HCT116 (cell line): ENCODE measurements around the gene FAT2. TPM values are rescaled to one million over a fixed set of nuclear protein-coding genes. Genes with fewer than 3 reads are reported as not detected.

Experiments used
- ATAC-seq: fragments of 200-7000 bp; cut with Tn5 transposase; 2 replicates; pipeline ENCODE4 v1.9.1; 2020; ENCODE audit warnings: mild to moderate bottlenecking, moderate library complexity
- BruUV-seq: library from RNA; stranded (reverse); fragments of 400-500 nt; replicated peaks from 2 replicates; lab custom pipeline; 2021; lab: Mats Ljungman, UMichigan
- CTCF ChIA-PET: fragments of 300-600 bp; sonication (Branson Sonifier 250); formaldehyde crosslinking; loops from one replicate; lab custom pipeline; 2021; ENCODE audit warnings: antibody characterized with exemption; lab: Charles Lee
- POLR2A ChIA-PET: fragments of 300-600, 350-600 bp; sonication (Branson Sonifier 250); formaldehyde crosslinking; loops from one replicate; lab custom pipeline; 2021; ENCODE audit warnings: antibody characterized with exemption; lab: Charles Lee
- RAD21 ChIA-PET, 2 experiments: fragments of 300-600 bp; sonication (Branson Sonifier 250); formaldehyde crosslinking; loops; one replicate each; lab custom pipeline; 2023; ENCODE audit warnings: low total read pairs in 2 of 2; ENCODE audit not compliant: uncharacterized antibody in 2 of 2, unreplicated experiment in 2 of 2, low non-redundant PET in 1 of 2; lab: Charles Lee
- DNase-seq: peaks from one replicate; pipeline ENCODE4 v3.0.0-alpha.2; 2010; ENCODE audit warnings: low read depth, low spot score
- H2AFZ ChIP-seq: fragments of 200-600 bp; shearing (Covaris generic), sonication (generic); 2 replicates; pipeline ENCODE4 v1.6.1; 2017; ENCODE audit warnings: low read depth, mixed run types, mixed read lengths, antibody characterized with exemption, low read length; ENCODE audit not compliant: poor library complexity, severe bottlenecking
- H3K27ac ChIP-seq: 2 replicates; pipeline ENCODE4 v1.5.1; 2012; ENCODE audit warnings: low read depth, low read length
- H3K27me3 ChIP-seq: fragments of 200-600 bp; sonication (generic); 2 replicates; pipeline ENCODE4 v1.6.1; 2016; ENCODE audit warnings: mixed run types, low read length, mixed read lengths; ENCODE audit not compliant: insufficient read depth
- H3K36me3 ChIP-seq, 2 experiments: fragments of 200-500 bp in 1 of 2; fragments of 200-600 bp in 1 of 2; sonication (Bioruptor generic) in 1 of 2; sonication (generic) in 1 of 2; 2 replicates each; pipeline versions ENCODE4 v1.5.1 to v1.6.1; 2014 to 2016; ENCODE audit warnings: low read length in 2 of 2, inconsistent platforms in 1 of 2, mixed read lengths in 1 of 2, mixed run types in 1 of 2; ENCODE audit not compliant: insufficient read depth in 2 of 2, control insufficient read depth in 1 of 2
- H3K4me1 ChIP-seq, 2 experiments: fragments of 200-600 bp in 1 of 2; sonication (generic) in 1 of 2; 2 replicates each; pipeline versions ENCODE4 v1.5.1 to v1.6.1; 2012 to 2017; ENCODE audit warnings: low read length in 2 of 2, inconsistent platforms in 1 of 2, mild to moderate bottlenecking in 1 of 2, mixed read lengths in 1 of 2, mixed run types in 1 of 2, moderate library complexity in 1 of 2; ENCODE audit not compliant: insufficient read depth in 2 of 2, control insufficient read depth in 1 of 2
- H3K4me2 ChIP-seq: fragments of 200-600 bp; sonication (generic); 2 replicates; pipeline ENCODE4 v1.6.1; 2017; ENCODE audit warnings: mixed run types, low read length, mixed read lengths
- H3K4me3 ChIP-seq, 2 experiments: fragments of 200-600 bp in 1 of 2; sonication (generic) in 1 of 2; replicated peaks in 1 of 2; 2 replicates each; pipeline ENCODE4 v1.5.1; 2011 to 2016; ENCODE audit warnings: low read length in 2 of 2, control low read depth in 1 of 2, low read depth in 1 of 2, mild to moderate bottlenecking in 1 of 2, mixed read lengths in 1 of 2, mixed run types in 1 of 2
- H3K79me2 ChIP-seq: fragments of 200-600 bp; sonication (generic); 2 replicates; pipeline ENCODE4 v1.6.1; 2017; ENCODE audit warnings: mild to moderate bottlenecking, mixed run types, low read length, moderate library complexity, mixed read lengths; ENCODE audit not compliant: insufficient read depth
- H3K9ac ChIP-seq: fragments of 200-600 bp; sonication (generic); 2 replicates; pipeline ENCODE4 v1.6.1; 2016; ENCODE audit warnings: low read length, mixed read lengths
- H3K9me2 ChIP-seq: fragments of 200-600 bp; sonication (generic), shearing (Covaris generic); 2 replicates; pipeline ENCODE4 v1.6.1; 2017; ENCODE audit warnings: mixed run types, mild to moderate bottlenecking, moderate library complexity; ENCODE audit not compliant: insufficient read depth
- H3K9me3 ChIP-seq, 2 experiments: fragments of 200-500 bp in 1 of 2; fragments of 200-600 bp in 1 of 2; sonication (Bioruptor generic) in 1 of 2; sonication (generic) in 1 of 2; 2 replicates each; pipeline ENCODE4 v1.6.1; 2014 to 2017; ENCODE audit warnings: low read length in 2 of 2, mixed read lengths in 2 of 2, inconsistent platforms in 1 of 2, low read depth in 1 of 2, mild to moderate bottlenecking in 1 of 2, mixed run types in 1 of 2, moderate library complexity in 1 of 2; ENCODE audit not compliant: control insufficient read depth in 1 of 2, insufficient read depth in 1 of 2
- H4K20me1 ChIP-seq: fragments of 200-600 bp; sonication (generic), shearing (Covaris generic); 2 replicates; pipeline ENCODE4 v1.6.1; 2017; ENCODE audit warnings: mixed run types, mild to moderate bottlenecking, moderate library complexity; ENCODE audit not compliant: insufficient read depth
- ELF1 ChIP-seq: IDR thresholded peaks from 2 replicates; pipeline ENCODE4 v1.6.1; 2012; ENCODE audit warnings: low read depth, borderline replicate concordance
- RAD21 ChIP-seq: IDR thresholded peaks from 2 replicates; pipeline ENCODE4 v1.6.1; 2012; ENCODE audit warnings: low read depth, mild to moderate bottlenecking
- SP1 ChIP-seq: IDR thresholded peaks from 2 replicates; pipeline ENCODE4 v1.6.1; 2012; ENCODE audit warnings: low read depth
- YY1 ChIP-seq: IDR thresholded peaks from 2 replicates; pipeline ENCODE4 v1.6.1; 2011; ENCODE audit warnings: low read length, low read depth, moderate library complexity, mild to moderate bottlenecking; ENCODE audit not compliant: insufficient replicate concordance; ENCODE audit errors: extremely low read depth
- intact Hi-C: fragments of 100-400 bp; cut with micrococcal nuclease; formaldehyde crosslinking; loops from 2 replicates; pipeline ENCODE4 v1.10.0; 2022
- total RNA-seq: library from RNA; stranded (reverse); gene quantifications from one replicate; pipeline ENCODE4 v1.2.1, GENCODE V29; 2021; ENCODE audit not compliant: unreplicated experiment

Gene FAT2
- total RNA-seq, 1 experiment from 2014 or later = 0.05 TPM

DNA sequence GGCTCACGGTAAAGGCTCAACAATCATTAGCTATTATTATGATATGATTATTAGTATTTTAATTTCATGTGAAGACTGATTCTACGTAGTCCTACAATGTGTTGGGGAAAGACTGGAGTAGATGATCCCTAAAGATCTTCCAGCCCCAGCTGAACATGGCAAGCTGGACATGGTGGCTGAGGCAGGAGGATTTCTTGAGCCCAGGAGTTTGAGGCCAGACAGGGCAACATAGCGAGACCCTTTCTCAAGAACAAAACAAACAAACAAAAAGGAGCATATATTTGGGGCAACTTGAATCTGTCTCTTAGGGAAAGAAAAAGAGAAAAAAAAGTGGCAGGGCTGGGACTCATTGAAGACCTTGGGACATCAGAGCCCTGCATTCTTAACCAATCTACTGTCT, 16.2 kb upstream of the FAT2 start:
- CTCF ChIA-PET = no interaction called here
- no peaks in the 10 kb centered on the region for H3K36me3 ChIP-seq
- intact Hi-C loops = no loop called here
- H3K27ac ChIP-seq = no peak overlapping the region
- POLR2A ChIA-PET = no interaction called here
- H3K9me2 ChIP-seq = no peaks in the 10 kb centered on the region
- no peak overlapping the region for H3K9ac ChIP-seq
- RAD21 ChIA-PET = no interaction called here
- TF ChIP-seq YY1 = no peak
- TF ChIP-seq, all 23 proteins: peak for 0
- BruUV-seq = no TSS peak
- Histone ChIP-seq H3K4me2 (no peak overlapping the region), H3K4me1 (no peaks in the 10 kb centered on the region), H2AFZ (no peak overlapping the region), H3K9me3 (no peaks in the 10 kb centered on the region), H4K20me1 (no peaks in the 10 kb centered on the region), H3K4me3 (no peak overlapping the region), H3K79me2 (no peaks in the 10 kb centered on the region), H3K27me3 (peaks cover 28% of the 10 kb centered on the region)
- DNase-seq (no peak), ATAC-seq (no peak)

DNA sequence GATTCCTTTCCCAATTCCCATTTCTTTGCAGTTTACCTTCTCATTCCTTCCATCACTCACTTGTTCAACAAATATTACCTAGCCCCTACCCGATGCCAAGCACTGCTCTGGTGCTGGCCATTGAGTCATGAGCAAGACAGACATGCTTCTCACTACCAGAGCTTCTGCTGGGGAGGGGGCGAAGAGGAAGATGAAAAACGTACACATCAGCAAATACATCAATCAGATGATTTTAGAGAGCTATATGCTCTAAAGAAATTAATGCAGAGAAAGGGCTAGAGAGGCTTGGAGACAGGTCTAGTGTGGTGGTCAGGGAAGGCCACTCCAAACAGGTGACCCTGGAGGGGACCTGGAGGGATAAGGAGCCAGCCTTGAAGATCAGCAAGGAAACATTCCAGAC, 14.4 kb upstream of the FAT2 start:
- ATAC-seq = no peak
- Histone ChIP-seq H2AFZ (no peak overlapping the region), H3K36me3 (no peaks in the 10 kb centered on the region), H3K79me2 (no peaks in the 10 kb centered on the region), H3K4me3 (no peak overlapping the region), H4K20me1 (no peaks in the 10 kb centered on the region), H3K9ac (no peak overlapping the region), H3K4me1 (no peaks in the 10 kb centered on the region), H3K9me3 (no peaks in the 10 kb centered on the region), H3K27ac (no peak overlapping the region), H3K27me3 (peaks cover 28% of the 10 kb centered on the region), H3K4me2 (no peak overlapping the region), H3K9me2 (no peaks in the 10 kb centered on the region)
- no TSS peak for BruUV-seq
- ChIA-PET POLR2A (no interaction called here), CTCF (no interaction called here), RAD21 (no interaction called here)
- TF ChIP-seq ELF1 = no peak
- no peak for TF ChIP-seq RAD21
- TF ChIP-seq SP1 = no peak
- intact Hi-C loops = no loop called here
- no peak for DNase-seq
